Measurements from ENCODE around the gene PLEKHA1. TPM values are rescaled to one million over a fixed set of nuclear protein-coding genes. Genes with fewer than 3 reads are reported as not detected.

Gene PLEKHA1
- total RNA-seq, 2 donors from 2014 or later, result 32.1 to 37.8 TPM

- no peak for DNase-seq
- no peak for ATAC-seq
- intact Hi-C loops (cut with DNase I), result loop anchor here in 1 of 2 donors (10.0 kb wide), 1 partner anchor 100 kb away; the partner anchor contains the start of gene DMBT1
Measured at GRCh38 chr10:122464586-122464985, 90.1 kb downstream of the PLEKHA1 start.

DNA sequence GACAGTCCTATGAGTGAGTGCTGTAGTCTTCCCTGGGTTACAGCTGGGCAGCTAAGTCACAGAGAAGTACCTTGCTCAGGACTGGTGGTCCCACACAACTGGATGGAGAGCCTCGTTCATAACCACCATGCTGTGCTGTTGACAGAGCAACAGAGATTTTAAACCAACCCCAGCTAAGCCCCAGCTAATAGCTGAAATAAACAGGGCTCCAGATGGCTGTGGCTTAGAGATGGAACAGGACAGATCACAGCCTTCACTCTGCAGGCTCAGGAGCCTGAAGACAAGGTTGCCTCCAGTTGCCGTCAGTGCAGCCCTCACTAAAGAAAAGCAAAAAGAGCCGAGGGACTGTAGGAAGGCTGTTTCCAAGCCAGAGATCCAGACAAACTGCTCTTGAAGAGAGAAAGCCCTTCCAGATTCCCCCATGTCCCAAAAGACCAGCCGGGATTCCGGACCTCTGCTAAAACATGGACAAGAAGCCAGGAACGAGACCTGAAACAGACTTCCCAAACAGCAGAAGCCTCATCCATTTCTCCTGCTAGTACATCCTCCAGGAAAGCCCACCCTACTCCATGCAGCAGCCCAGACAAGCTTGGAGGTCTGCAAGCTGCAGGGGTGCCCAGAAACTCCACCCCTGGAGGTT is 91.0 kb downstream of the PLEKHA1 start:
- no peak for ATAC-seq
- intact Hi-C loops (cut with DNase I), result loop anchor here in 1 of 2 donors (10.0 kb wide), 1 partner anchor 99 kb away; the partner anchor contains the start of gene DMBT1
- DNase-seq, result no peak

- intact Hi-C loops (cut with DNase I), result loop anchor here in 1 of 2 donors (10.0 kb wide), 1 partner anchor 98 kb away; the partner anchor contains the start of gene DMBT1
- no peak for DNase-seq
Measured at GRCh38 chr10:122466951-122467381, 92.5 kb downstream of the PLEKHA1 start.

GRCh38 chr10:122467701-122468100 is 93.2 kb downstream of the PLEKHA1 start:
- intact Hi-C loops (cut with DNase I), result loop anchor here in 1 of 2 donors (10.0 kb wide), 1 partner anchor 97 kb away; the partner anchor contains the start of gene DMBT1
- DNase-seq, result no peak
- ATAC-seq, result no peak

More at GRCh38 chr10:122466951-122467381, 92.5 kb downstream of the PLEKHA1 start:
- no peak for ATAC-seq

DNA sequence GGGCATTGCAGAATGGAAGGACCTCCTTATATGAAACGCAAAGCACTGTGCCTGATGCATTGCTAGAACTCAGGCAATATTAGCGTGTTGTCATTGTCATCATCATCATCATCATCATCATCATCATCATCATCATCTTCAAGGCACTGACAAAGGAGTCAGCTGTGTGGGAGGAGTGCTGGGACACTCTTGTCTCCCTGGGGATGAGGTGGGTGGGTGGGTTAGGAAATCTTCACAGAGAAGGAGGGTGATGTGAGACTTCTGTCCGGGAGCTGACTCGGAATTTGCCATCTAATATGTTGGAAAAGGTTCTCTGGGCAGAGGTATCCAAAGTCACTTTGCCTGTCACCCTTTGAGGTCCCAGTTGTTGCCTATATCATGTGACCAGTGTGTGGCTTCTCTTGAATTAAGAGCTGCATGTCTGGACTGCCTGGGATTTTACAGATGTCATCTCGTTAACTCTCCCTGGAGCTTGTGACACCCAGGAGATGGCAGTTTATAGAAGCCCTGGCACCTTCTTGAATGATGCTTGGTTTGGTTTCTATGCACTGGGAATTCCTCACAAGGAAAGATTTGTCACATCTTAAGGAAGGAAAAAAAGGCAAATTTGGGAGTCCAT is 93.9 kb downstream of the PLEKHA1 start:
- intact Hi-C loops (cut with DNase I), result loop anchor here in 1 of 2 donors (10.0 kb wide), 1 partner anchor 96 kb away; the partner anchor contains the start of gene DMBT1
- ATAC-seq, result peak in 1 of 2 donors; percentile 7
- no peak for DNase-seq

GRCh38 chr10:122468926-122469781 is 94.6 kb downstream of the PLEKHA1 start:
- DNase-seq (no peak), ATAC-seq (peak; percentile 83 to 91)
- intact Hi-C loops (cut with DNase I), result loop anchor here in 1 of 2 donors (10.0 kb wide), 1 partner anchor 96 kb away; the partner anchor contains the start of gene DMBT1

- DNase-seq (no peak), ATAC-seq (no peak)
- intact Hi-C loops (cut with DNase I), result loop anchor here in 1 of 2 donors (10.0 kb wide), 1 partner anchor 95 kb away; the partner anchor contains the start of gene DMBT1
Measured at GRCh38 chr10:122469848-122470247, 95.3 kb downstream of the PLEKHA1 start.

DNA sequence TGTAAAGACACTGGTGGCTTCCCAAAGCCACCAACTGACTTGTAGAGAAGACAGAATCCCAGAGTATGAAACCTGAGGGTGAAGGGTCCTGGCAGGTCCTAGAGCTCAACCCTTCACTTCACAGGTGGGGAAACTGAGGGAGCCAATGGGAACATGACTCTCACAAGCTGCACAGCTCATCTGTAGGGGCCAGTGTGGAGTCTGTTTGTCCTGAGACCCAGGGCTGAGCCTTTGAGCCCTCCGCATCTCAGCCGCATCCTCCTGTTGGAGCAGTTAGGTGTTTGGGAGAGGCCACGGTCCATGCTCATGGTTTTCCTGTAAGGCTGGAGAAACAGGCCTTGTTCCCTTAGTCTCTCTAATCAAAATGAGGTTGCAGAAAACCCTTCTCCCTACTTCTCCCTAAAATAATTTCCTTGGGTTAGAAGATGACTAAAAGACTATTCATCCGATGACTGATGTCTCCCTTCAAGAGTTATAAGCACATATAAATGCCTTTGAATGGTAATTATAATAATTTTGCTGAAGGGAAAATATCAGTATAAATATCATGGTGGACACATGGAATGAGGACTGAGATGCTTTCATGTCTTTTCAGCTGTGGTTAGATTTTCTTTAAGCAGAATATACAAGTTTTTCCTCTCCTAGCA is 97.1 kb downstream of the PLEKHA1 start:
- ATAC-seq (no peak), DNase-seq (no peak)
- intact Hi-C loops (cut with DNase I), result no loop called here

- intact Hi-C loops (cut with DNase I), result no loop called here
- no peak for DNase-seq
- no peak for ATAC-seq
Measured at GRCh38 chr10:122473116-122473515, 98.6 kb downstream of the PLEKHA1 start.

DNA sequence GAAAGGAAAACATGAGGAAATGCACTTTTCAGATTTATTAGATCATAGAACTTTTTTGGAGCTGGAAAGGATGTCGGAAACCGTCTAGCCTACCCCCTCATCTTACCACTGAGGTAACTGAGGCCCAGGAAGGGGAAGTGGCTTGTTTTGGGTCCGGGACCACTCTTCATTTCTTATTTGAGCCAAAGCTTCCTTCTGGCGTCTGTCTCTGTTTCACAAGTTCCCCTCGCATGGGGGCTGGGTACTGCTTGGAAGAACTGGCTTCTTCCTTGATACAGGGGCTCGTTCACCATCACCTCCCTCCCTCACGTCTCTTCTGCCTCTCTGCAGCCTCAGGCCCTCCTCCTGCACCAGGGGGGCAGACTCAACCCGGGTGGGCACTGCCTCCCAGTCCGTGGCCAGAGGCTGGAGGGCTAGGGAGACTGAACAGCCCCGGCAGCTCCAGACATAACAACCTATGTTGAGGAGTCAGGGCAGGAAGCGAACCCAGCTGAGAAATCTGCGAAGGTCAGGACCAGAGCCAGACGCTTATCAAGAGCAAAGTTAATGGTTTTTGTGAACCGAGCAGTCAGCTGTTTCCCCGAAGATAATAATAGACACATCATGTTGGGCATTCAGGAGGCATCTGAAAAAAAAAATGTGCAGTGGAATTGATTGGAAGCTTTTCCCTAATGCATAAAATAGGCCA is 99.8 kb downstream of the PLEKHA1 start:
- peak; percentile 64 for DNase-seq
- ATAC-seq, result peak; percentile 72 to 85
- intact Hi-C loops (cut with DNase I), result no loop called here

DNA sequence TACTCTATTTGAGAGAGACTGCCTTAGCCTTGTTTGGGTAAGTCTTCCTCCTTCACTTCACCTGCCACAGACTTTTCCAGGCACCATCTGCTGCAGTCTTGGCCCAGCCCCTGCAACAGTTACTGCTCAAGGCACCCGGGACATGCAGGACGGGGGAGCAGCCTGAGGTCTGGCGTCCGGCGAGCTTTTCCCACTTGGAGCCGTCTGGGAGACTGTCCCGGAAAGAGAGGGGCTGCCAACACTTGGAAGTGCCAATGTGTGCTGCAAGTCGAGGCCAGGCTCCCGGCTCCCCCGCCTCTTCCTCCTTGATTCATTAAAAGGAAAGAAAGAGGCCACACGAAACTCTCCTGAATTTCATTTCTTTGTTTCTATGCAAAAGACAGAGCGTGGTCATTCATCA is 100.6 kb downstream of the PLEKHA1 start:
- intact Hi-C loops (cut with DNase I), result no loop called here
- peak; percentile 87 for DNase-seq
- ATAC-seq, result peak; percentile 90 to 96

DNA sequence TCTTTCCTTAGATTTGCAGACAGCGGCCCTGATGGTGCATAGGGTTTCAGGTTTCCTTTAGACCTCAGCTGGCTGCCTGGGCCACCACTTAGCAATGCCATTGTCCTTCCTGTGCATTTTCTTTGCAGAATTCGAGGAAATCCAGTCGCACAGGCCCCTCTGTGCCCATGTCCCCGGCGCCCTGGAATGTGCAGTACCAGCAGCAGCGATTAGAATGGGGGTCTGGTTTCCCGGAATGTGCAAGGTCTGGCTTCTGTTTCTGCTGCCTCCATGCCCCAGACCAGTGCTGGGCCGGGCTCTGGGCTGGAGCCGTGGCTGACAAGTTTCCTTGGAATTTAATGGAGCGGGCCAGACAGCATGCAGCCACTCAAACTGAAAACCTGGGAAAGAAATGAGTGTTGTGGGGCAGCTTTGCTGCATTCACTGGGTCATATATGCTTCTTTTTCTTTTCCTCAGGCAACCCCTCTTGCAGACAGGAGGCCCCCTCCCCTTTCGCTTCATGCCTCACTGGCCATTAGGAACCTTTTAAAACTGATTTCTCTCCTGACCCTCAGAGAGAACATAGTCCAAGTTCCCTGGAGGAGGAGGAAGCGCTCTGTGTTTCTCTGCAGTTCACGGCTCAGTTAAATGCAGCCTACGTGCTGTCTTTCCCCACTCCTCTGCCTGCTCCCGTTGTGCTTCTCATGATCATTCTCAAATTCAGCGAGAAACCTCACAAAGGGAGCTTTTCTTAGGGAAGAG is 101.3 kb downstream of the PLEKHA1 start:
- intact Hi-C loops (cut with DNase I), result no loop called here
- DNase-seq (no peak), ATAC-seq (peak in 1 of 2 donors; percentile 53)

DNA sequence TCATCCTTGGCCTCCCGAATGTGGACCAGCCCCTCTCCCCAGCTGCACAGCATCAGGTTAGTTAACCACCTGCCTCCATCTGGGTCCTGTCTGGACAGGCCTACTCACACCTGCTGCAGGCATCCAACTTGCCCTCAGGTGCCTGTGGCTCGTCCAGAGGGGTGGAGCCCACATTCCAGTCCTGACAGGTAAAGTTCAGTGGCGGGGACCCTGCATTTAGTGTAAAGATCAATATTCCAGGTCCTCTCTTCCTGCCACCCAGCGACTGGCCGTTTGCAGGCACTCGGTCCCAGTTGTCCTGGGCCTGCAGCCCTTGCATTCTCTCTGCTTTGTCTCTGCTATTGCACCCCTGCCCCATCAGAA is 101.8 kb downstream of the PLEKHA1 start:
- DNase-seq (no peak), ATAC-seq (no peak)
- intact Hi-C loops (cut with DNase I), result no loop called here

- ATAC-seq, result no peak
- no peak for DNase-seq
- intact Hi-C loops (cut with DNase I), result no loop called here
Measured at GRCh38 chr10:122477436-122477835, 102.9 kb downstream of the PLEKHA1 start.

- ATAC-seq (no peak), DNase-seq (no peak)
- intact Hi-C loops (cut with DNase I), result no loop called here
Measured at GRCh38 chr10:122478971-122479370, 104.5 kb downstream of the PLEKHA1 start.

DNA sequence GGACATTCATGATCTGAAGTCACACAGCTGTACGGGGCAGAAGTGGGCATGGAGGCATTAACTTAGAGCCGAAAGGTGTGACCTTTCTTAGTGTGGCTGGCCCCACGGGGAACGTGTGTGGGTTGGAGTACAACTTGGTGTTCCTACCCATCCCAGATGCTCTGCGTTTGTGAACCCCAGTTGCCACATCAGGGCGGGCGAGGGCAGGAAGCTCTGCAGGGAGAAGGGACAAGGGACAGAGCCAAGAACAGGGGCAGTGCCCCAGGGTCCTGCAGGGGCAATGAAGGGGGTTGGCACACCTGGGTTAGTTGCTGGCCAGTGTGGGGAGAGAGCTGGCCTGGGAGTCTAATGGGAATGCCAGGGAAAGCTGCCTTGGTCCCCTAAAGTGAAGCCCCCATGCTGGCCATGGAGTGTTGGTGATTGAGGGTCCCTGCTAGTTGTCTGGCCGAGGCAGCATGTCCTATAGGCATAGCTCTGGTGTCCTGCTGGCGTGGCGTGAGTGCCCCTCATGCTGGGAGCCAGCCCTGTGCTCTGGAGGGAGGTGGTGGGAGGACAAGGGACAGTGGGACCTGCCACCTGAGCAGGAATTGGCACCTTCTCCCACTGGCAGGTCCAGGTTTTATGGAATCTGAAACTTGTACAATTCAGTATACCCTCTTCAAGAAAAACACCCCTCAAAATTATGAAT is 105.8 kb downstream of the PLEKHA1 start:
- DNase-seq, result no peak
- intact Hi-C loops (cut with DNase I), result no loop called here
- ATAC-seq, result no peak

Measured in left cardiac atrium (tissue), 4 donors.